ENCODE results near the gene LRRC30. TPM values are rescaled to one million over a fixed set of nuclear protein-coding genes. Genes with fewer than 3 reads are reported as not detected.

Gene LRRC30
- total RNA-seq, 2 donors from 2014 or later = not detected

DNA sequence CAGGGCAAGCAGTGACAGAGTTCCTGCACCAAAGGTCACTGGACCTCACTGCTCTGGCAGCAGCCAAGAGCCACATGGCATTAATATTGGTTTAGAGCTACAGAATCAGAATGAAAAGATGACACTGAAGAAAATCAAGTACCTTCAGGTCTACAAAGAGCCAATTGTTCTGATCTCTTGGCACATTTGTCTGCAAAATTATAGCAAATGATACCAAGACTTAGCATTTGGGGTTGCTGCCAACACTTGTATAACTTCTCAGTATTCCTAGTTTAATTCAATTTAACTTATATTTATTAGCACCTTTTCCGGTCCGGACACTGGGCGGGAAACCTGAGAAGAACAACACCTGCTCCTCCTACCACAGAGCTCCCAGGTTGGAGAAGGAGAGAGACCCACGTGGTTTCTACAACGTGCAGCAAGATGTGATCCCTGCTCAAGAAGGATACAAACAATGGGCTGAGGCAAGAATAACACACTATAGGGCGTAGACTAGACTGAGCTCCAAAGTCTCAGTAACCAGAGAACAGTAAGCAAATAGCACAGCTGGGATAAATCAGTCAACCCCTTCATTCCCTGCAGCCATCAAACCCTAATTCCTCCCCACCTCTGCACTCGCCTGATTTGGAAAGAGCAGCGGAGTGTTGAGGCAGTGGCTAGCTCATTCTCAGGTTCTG, 2.4 kb downstream of the LRRC30 start:
- Mint-ChIP-seq H3K36me3 (no peaks in the 10 kb centered on the region), H3K9me3 (peaks cover 0 to 7% of the 10 kb centered on the region in 2 donors), H3K27ac (no peak overlapping the region)
- DNase-seq (ENCODE audit: low spot score in 2 of 2) = no peak
- no peak for ATAC-seq

DNA sequence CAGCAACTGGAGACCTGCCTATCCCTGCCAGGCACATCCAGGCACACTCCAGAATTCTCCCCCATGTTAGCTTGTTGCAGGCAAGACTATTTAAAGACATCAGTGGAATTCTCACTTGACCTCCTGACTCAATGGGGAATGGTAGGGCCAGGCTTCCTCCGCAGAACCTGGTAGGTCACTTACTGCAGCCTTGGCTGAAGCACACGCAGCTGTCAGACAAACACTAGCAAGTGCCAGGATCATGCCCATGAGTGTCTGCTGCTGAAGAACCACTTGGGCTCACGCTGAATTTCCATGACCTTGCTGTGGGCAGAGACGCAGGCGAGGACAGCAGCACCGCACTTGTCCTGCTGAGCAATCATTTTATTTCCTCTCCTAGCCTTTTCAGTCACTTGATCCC, 3.2 kb downstream of the LRRC30 start:
- ATAC-seq = no peak
- Mint-ChIP-seq H3K36me3 (no peaks in the 10 kb centered on the region), H3K27ac (no peak overlapping the region), H3K9me3 (peaks cover 0 to 7% of the 10 kb centered on the region in 2 donors)
- DNase-seq (ENCODE audit: low spot score in 2 of 2) = no peak

DNA sequence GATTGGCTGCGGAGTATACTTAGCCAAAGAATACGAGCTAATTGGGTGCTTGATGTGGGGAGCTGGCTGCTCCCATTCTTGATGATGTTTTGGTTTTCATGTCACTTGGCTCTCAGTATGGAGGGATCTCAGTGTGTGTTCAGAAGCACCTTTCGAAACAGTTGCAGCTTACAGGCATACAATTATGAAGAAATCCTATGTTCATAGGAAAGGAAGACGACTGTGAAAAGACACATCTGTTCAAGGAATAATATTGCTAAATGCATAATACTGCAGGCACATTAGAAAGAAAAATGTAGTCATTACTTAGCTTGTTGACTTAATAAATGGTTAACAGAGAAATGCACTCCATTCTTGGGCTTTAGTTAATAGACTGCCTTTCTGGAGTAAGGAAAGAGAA, 4.1 kb downstream of the LRRC30 start:
- no peak for ATAC-seq
- H3K36me3 Mint-ChIP-seq = no peaks in the 10 kb centered on the region
- peaks cover 0 to 7% of the 10 kb centered on the region in 2 donors for H3K9me3 Mint-ChIP-seq
- DNase-seq (ENCODE audit: low spot score in 2 of 2) = no peak
- H3K27ac Mint-ChIP-seq = no peak overlapping the region

DNA sequence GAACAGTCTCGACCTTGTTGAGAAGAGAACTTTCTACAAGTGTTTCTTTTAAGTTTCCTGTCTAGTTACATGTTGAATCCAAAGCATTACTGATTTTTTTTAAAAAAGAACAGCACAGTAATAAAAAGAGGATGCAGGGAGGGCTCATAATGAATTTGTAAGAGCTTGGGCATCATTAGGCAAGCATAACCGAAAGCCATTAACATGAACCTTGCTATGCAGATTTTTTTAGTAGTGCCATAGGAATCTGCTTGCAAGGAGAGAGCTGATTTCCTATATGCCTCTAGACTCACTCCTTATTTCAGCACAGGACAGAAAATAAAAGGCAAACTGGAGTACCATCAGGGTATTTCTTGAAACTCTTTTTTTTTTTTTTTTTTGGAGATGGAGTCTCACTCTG, 5.2 kb downstream of the LRRC30 start:
- no peaks in the 10 kb centered on the region for H3K36me3 Mint-ChIP-seq
- H3K27ac Mint-ChIP-seq = peak overlapping the region in 1 of 2 donors; percentile 44
- ATAC-seq (no peak), DNase-seq (ENCODE audit: low spot score in 2 of 2) (no peak)
- peaks cover 7% of the 10 kb centered on the region in 2 donors for H3K9me3 Mint-ChIP-seq

DNA sequence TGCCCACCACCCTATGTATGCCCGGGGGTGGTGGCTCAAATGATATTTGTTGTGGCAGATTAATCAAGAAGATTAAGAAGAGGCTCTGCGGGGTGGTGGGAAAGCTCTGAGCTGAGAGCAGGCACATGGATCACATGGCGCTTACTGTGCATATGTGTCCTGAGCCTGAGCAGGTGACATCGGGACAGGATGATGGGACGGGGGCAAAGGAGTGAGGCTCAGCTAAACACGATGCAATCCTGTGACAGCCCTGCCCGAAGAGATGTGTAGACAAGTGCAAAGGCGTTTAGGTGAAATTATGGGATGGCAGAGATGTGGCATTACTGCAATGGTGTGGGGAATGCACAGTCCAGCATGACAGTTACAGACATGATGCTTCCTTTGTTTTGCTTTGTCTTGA, 6.0 kb downstream of the LRRC30 start:
- ATAC-seq (no peak), DNase-seq (ENCODE audit: low spot score in 2 of 2) (no peak)
- Mint-ChIP-seq H3K27ac (no peak overlapping the region), H3K9me3 (peaks cover 7% of the 10 kb centered on the region in 2 donors), H3K36me3 (no peaks in the 10 kb centered on the region)

DNA sequence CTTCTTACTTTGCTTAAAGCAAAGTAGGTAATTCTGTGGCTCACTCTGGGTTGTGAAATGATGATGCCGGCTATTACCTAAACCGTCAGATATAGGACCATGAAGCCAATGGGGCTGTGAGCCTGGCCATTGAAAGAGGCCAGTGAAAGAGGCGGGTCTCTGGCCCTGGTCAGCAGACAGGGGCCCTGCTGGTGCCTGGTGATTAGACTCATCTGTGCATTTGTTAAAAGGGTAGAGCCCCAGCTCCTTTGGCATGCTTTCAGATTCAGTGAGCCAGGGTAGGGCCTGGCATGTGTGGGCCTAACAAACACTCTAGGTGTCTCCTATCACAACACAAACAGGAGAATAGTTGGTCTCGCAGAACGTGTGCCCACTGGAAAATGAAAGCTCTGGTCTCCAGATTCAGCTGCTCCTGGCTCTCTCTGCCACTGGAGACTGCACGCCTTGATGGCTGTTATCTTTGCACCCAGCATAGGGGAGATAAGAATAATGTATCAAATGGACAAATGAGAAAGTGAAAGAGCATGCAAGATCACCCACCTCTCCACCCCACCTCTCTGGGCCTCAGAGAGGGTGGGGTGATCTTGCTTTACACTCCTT, 6.9 kb downstream of the LRRC30 start:
- Mint-ChIP-seq H3K27ac (no peak overlapping the region), H3K36me3 (no peaks in the 10 kb centered on the region), H3K9me3 (peaks cover 7% of the 10 kb centered on the region in 2 donors)
- ATAC-seq (no peak), DNase-seq (ENCODE audit: low spot score in 2 of 2) (no peak)

DNA sequence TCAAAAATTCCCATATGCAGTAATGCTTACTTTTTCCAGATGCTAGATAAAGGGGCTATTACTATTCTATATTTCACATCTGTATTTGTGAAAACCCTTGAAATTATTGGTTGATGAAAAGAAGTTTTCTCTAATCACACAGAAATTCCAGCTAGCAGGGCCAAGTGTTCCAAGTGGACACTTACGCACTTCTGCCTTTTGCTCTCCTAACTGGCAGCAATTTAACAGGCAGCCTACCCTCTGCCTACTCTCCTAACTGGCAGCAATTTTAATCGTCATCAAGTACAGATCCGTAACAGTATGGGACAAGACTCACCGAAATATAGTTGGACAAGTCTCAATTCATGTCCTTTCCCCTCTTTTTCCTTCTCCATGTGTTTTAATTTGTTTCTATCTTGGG, 12.0 kb downstream of the LRRC30 start:
- Mint-ChIP-seq H3K27ac (no peak overlapping the region), H3K9me3 (peaks cover 11% of the 10 kb centered on the region in 2 donors), H3K36me3 (peaks cover 0 to 5% of the 10 kb centered on the region in 2 donors)
- ATAC-seq (no peak), DNase-seq (ENCODE audit: low spot score in 2 of 2) (no peak)

DNA sequence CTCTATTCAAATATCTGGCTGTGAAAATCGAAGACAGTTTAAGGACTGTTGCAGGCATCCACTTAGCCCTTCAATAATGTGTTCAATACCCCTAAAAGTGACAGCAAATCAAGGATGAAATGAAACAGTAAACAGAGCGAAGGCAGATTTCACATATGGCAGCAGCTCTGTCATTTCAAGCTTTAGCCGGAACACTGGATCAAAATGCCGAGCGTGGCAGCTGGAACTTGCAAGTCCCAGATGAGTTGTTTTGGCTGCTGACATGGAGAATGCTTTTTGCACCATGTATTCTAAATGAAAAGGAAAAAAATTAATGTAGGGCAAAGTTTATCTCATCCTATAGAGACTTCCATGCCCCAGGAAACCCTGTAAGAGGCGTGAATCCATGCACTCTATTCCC, 18.0 kb downstream of the LRRC30 start:
- no peak for DNase-seq (ENCODE audit: low spot score in 2 of 2)
- Mint-ChIP-seq H3K36me3 (peaks cover 0 to 5% of the 10 kb centered on the region in 2 donors), H3K9me3 (peaks cover 5 to 17% of the 10 kb centered on the region in 2 donors), H3K27ac (no peak overlapping the region)
- no peak for ATAC-seq

DNA sequence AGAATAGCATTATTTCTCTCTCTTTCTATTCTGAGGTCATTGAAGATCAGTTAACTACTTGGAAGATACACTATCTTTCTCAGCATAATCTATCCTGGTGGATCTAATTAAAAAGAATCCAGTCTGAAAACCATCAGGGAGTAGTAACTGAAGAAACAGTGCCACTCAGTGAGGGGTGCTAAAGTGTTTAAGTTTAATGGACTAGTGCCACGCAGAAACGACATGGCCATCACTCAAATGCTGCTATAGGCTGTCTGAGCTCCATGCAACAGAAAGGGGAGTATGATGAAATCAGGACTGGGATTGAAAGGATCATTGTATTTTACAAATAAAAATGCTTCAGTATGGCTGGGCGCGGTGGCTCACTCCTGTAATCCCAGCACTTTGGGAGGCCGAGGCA, 23.3 kb downstream of the LRRC30 start:
- peaks cover 0 to 4% of the 10 kb centered on the region in 2 donors for H3K36me3 Mint-ChIP-seq
- peaks cover 0 to 14% of the 10 kb centered on the region in 2 donors for H3K9me3 Mint-ChIP-seq
- no peak overlapping the region for H3K27ac Mint-ChIP-seq
- no peak for DNase-seq (ENCODE audit: low spot score in 2 of 2)
- no peak for ATAC-seq

DNA sequence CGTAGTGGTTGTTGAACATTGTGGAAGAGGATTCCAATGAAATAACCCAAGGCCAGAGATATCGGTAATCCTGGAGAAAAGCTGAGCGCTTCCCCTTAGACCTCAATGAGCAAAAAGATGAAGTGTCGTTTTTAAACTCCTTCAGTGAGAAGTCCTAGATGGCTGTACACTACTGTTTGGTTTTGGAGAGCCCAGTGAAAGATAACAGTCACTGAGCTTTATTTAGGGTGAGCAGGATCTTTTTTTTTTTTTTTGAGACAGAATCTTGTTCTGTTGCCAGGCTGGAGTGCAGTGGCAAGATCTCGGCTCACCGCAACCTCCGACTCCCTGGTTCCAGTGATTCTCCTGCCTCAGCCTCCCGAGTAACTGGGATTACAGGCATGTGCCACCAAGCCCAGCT, 24.2 kb downstream of the LRRC30 start:
- Mint-ChIP-seq H3K27ac (no peak overlapping the region), H3K36me3 (peaks cover 0 to 4% of the 10 kb centered on the region in 2 donors), H3K9me3 (peaks cover 0 to 14% of the 10 kb centered on the region in 2 donors)
- ATAC-seq (no peak), DNase-seq (ENCODE audit: low spot score in 2 of 2) (no peak)

DNA sequence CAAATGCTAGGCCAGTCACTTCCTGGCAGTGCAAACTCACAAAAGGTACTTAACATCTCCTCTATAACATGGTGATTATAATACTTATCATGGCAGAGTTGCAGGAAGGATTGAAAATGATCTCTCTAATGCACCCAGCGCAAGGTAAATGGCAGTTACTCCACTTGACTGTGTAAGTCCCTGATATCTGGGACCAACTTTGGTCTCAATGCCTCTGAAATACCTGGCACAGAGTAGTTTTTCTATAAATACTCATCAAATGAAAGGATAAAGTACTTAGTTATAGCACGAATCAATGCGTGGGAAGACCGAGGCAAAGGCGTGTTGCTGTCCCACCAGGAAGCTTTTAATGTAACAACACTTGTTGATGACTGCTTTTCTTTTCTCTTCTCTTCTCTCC, 24.8 kb downstream of the LRRC30 start:
- no peak for DNase-seq (ENCODE audit: low spot score in 2 of 2)
- Mint-ChIP-seq H3K27ac (no peak overlapping the region), H3K36me3 (peaks cover 0 to 4% of the 10 kb centered on the region in 2 donors), H3K9me3 (peaks cover 0 to 14% of the 10 kb centered on the region in 2 donors)
- ATAC-seq = no peak

DNA sequence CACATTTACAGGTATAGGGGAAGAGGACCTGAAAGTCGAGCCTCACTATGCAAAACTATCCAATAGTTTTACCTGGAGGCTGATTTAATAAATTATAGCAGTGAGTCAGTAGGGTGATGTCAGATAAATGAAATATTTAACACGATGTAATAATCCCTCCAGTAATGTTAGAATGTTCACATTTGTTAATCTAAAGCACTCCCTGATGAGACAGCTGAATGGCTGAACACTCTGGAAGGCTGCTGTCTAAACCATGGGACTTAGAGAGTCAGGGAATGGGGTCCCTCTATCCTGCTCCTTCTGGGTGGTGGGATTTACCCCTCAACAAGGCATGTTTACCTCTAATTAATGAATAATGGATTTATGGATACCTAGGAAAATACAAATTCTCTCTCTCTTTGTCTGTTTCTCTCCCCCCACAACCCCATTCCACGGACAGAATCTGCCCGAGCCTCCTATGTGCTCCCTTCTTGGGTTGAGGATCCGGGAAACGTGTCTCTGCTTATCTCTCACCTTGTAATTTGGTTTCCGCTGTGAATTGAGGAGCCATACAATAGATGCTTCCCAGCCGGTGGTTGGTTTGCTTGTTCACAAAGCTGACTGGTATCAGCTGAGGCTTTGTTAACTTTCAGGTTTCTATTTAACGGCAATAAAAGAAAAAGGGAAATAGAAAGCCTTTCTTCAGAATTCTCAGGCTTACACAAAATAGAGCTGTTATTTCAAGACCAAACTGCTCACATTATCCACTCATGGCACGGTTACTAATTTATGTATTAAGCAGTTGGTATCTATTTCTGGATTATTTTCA, 25.9 kb downstream of the LRRC30 start:
- no peak for ATAC-seq
- Mint-ChIP-seq H3K27ac (no peak overlapping the region), H3K9me3 (peaks cover 0 to 10% of the 10 kb centered on the region in 2 donors), H3K36me3 (peaks cover 0 to 4% of the 10 kb centered on the region in 2 donors)
- no peak for DNase-seq (ENCODE audit: low spot score in 2 of 2)

DNA sequence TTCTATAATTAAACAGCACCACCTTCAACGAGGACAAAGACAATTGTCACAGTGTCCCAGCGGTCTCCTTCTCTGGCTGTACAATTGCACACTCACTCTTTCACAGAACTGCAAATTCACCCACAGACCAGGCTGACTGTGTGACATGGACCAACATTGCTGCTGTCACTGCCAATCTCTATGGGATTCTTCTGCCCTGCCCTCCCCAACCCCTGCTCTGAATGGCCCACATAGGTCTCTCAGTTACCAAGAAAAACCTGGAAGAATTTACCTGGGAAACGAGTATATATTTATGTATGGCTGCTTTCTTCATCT, 26.5 kb downstream of the LRRC30 start:
- ATAC-seq (no peak), DNase-seq (ENCODE audit: low spot score in 2 of 2) (no peak)
- peaks cover 0 to 10% of the 10 kb centered on the region in 2 donors for H3K9me3 Mint-ChIP-seq
- peaks cover 0 to 4% of the 10 kb centered on the region in 2 donors for H3K36me3 Mint-ChIP-seq
- H3K27ac Mint-ChIP-seq = no peak overlapping the region

DNA sequence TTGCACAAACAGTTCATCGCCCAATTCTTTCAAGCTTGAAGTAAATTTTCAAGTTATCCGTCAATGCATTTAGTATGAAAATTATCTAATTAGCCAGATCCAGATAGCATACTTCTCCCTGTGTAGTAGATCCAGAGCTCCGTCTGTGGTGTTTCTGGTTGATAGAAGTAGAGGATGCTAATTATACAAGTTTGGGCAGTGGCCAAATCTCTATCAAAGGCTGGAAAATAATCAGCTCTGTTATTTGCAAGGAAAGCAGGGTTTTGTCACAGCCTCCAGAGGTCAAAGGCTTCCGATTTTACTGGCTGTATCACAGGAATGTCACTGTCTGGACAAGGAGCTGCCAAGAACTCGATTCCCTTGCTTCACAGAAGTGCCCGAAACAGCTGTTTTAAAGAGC, 28.6 kb downstream of the LRRC30 start:
- peaks cover 7 to 15% of the 10 kb centered on the region in 2 donors for H3K9me3 Mint-ChIP-seq
- no peak for ATAC-seq
- no peak overlapping the region for H3K27ac Mint-ChIP-seq

DNA sequence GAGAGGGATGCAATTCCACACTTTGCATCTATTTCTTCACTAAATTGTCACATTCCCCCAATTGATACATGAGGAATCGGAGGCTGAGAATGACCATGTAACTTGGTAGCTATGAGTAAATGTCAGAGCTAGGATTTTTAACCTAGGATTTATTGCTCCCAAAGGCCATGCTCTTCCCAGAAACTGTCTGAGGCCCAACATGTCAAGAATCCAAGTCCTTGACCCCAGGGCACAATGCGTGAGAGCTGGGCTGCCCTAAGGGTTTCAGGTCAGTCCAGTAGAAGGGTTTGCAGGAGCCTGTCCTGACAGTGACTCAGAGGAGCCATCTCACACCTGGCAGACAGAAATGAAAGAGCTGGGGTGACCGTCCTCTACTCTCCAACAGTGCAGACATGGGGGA, 30.3 kb downstream of the LRRC30 start:
- ATAC-seq = no peak
- DNase-seq (ENCODE audit: low spot score in 2 of 2) = no peak
- no peak overlapping the region for H3K27ac Mint-ChIP-seq
- peaks cover 0 to 7% of the 10 kb centered on the region in 2 donors for H3K36me3 Mint-ChIP-seq
- H3K9me3 Mint-ChIP-seq = peaks cover 9 to 10% of the 10 kb centered on the region in 2 donors

More for the DNA sequence above, 28.6 kb downstream of the LRRC30 start:
- peaks cover 0 to 6% of the 10 kb centered on the region in 2 donors for H3K36me3 Mint-ChIP-seq
- DNase-seq (ENCODE audit: low spot score in 2 of 2) = no peak

DNA sequence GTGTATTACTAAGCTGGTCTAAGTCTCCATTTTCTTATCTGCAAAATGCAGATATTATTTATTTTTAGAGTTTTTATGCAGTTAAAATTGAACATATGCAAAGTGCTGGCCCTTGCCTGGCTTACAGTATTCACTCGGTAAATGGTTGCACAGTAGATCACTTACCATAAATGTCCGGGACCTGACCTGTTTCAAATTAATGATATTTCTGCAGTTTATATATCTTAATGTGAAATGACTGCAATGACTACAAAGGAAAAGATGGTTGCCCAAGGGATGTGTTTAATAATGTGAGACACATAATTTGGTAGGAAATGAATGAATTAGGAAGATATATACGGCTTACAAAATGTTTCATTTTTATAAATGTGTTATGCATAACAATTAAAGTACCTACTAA, 37.1 kb downstream of the LRRC30 start:
- no peak for ATAC-seq
- Mint-ChIP-seq H3K27ac (no peak overlapping the region), H3K9me3 (peaks cover 13 to 14% of the 10 kb centered on the region in 2 donors), H3K36me3 (peaks cover 0 to 7% of the 10 kb centered on the region in 2 donors)
- no peak for DNase-seq (ENCODE audit: low spot score in 2 of 2)

DNA sequence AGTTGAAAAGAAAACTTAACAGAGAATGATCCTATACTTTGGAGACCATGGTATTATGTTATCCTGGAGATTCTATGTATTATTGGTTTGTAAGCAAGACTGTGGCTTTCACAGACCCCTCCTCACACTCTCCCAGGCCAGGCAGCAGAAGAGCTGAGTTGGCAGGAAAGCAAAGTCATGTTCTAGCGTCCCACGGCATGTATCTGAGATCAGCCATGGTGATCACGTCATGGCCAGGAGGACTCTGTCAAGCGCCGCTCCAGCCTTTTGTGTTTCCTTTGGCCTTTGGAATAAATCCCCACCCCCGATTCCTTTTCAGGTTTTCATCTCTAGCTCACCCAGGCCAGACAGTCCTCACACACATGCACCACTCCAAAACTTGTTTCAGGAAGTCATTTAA, 39.1 kb downstream of the LRRC30 start:
- Mint-ChIP-seq H3K9me3 (peaks cover 7 to 8% of the 10 kb centered on the region in 2 donors), H3K36me3 (no peaks in the 10 kb centered on the region), H3K27ac (no peak overlapping the region)
- DNase-seq (ENCODE audit: low spot score in 2 of 2) (no peak), ATAC-seq (no peak)
